ENCODE results near the gene ACVR1. TPM values are rescaled to one million over a fixed set of nuclear protein-coding genes. Genes with fewer than 3 reads are reported as not detected.

Gene ACVR1
- total and polyA plus RNA-seq, 2 of the 13 experiments (the other 11 are each of a cell fraction or from before 2014, with no cell fraction given): 2.3 to 5.4 TPM

GRCh38 chr2:157872791-157873190 lies 3.3 kb downstream of the ACVR1 start (continued):
- no peak for TF ChIP-seq SMARCE1 (IDR thresholded peaks at IDR 0.05; ENCODE audit: borderline replicate concordance)
- no peak for TF ChIP-seq ZNF512 (CRISPR knock-in tag; IDR thresholded peaks at IDR 0.05)
- no peak for TF ChIP-seq GTF3A (CRISPR knock-in tag; conservative IDR thresholded peaks at IDR 0.05)
- TF ChIP-seq HES4 (CRISPR knock-in tag; IDR thresholded peaks at IDR 0.05; ENCODE audit: borderline replicate concordance): no peak
- no peak for TF ChIP-seq IRF1 (CRISPR knock-in tag; IDR thresholded peaks at IDR 0.05; ENCODE audit: low read depth)
- no peak for TF ChIP-seq SP140L (CRISPR knock-in tag; IDR thresholded peaks at IDR 0.05; ENCODE audit: borderline replicate concordance)

- DNase-seq (ENCODE audit: low spot score): peak; percentile 21
Measured at GRCh38 chr2:157871415-157871814, 4.7 kb downstream of the ACVR1 start.

More at GRCh38 chr2:157871415-157871814, 4.7 kb downstream of the ACVR1 start:
- no peak for FAIRE-seq
- no peak for ATAC-seq
- Histone ChIP-seq H3K9ac (ENCODE audit: insufficient read depth, low read depth, low read length) (no peak overlapping the region), H4K20me1 (ENCODE audit: insufficient read depth, low read length) (no peaks in the 10 kb centered on the region), H3K9me3 (ENCODE audit: low read length) (no peaks in the 10 kb centered on the region), H2AFZ (ENCODE audit: low read length) (no peak overlapping the region), H3K36me3 (replicated peaks in 1 of 2; ENCODE audit: control insufficient read depth in 1 of 2, insufficient read depth in 2 of 2, low read length in 2 of 2) (no peaks in the 10 kb centered on the region), H3K4me3 (replicated peaks in 1 of 3; ENCODE audit: insufficient read depth in 1 of 3, low read depth in 2 of 3, low read length in 3 of 3) (no peak overlapping the region), H3K79me2 (ENCODE audit: insufficient read depth, low read length) (peaks cover under 1% of the 10 kb centered on the region), H3K27me3 (ENCODE audit: control insufficient read depth in 1 of 2, insufficient read depth in 2 of 2, low read length in 2 of 2) (no peaks in the 10 kb centered on the region), H3K4me1 (ENCODE audit: insufficient read depth, low read length) (peaks cover 52% of the 10 kb centered on the region), H3K27ac (ENCODE audit: extremely low read length, insufficient read depth, low read length) (no peak overlapping the region), H3K4me2 (ENCODE audit: low read depth, low read length) (no peak overlapping the region)
- WGBS (ENCODE audit: low lambda C conversion rate): 50% methylated on average over 3 of the region's 3 CpGs
- intact Hi-C loops (cut with micrococcal nuclease; ENCODE audit: unreplicated experiment) (loop anchor here (10.0 kb wide), 1 partner anchor 247 kb away; the partner anchor contains the start of gene ACVR1C), in situ Hi-C loops (cut with HindIII; ENCODE audit: extremely low pct_ligation_motif_present, low pct_unique_long_range_greater_than_20kb) (no loop called here)
- no peak for TF ChIP-seq HNF4G (IDR thresholded peaks at IDR 0.05; ENCODE audit: borderline replicate concordance, low read depth, low read length)
- no peak for TF ChIP-seq HNF4G (CRISPR knock-in tag; IDR thresholded peaks at IDR 0.05; ENCODE audit: borderline replicate concordance, low read depth)
- TF ChIP-seq TEAD3 (CRISPR knock-in tag; optimal IDR thresholded peaks at IDR 0.05; ENCODE audit: borderline replicate concordance): peak; percentile 13
- BruUV-seq (replicated peaks): no TSS peak
- POLR2A ChIA-PET: no interaction called here
- CTCF ChIA-PET (ENCODE audit: low intra/inter-chr PET ratio, low total read pairs): no interaction called here
